SK-N-SH (cell line): Measurements from ENCODE around the gene SMPD3. TPM values are rescaled to one million over a fixed set of nuclear protein-coding genes. Genes with fewer than 3 reads are reported as not detected.

ENCODE experiments used
- CTCF ChIA-PET: fragments of 300-600, 350-600 bp; formaldehyde crosslinking; extraction: SDS; loops from one replicate; lab custom pipeline; 2021; lab: Yijun Ruan, JAX
- POLR2A ChIA-PET: fragments of 350-600 bp; sonication (Branson Sonifier 250); formaldehyde crosslinking; extraction: SDS; loops from one replicate; lab custom pipeline; 2020; ENCODE audit warnings: antibody characterized with exemption, inconsistent platforms; lab: Yijun Ruan, JAX
- DNase-seq: peaks from one replicate; pipeline ENCODE4 v3.0.0; 2012
- H2AFZ ChIP-seq: fragments of 200-600 bp; sonication (generic); 2 replicates; pipeline ENCODE4 v1.8.1; 2016; ENCODE audit warnings: antibody characterized with exemption, mild to moderate bottlenecking, low read depth
- H3F3A ChIP-seq: fragments of 200-600 bp; sonication (generic); replicated peaks from 2 replicates; pipeline ENCODE3; 2016; ENCODE audit warnings: antibody characterized with exemption, mild to moderate bottlenecking; ENCODE audit not compliant: insufficient read depth
- H3K27ac ChIP-seq, 2 experiments: fragments of 200-500 bp in 1 of 2; fragments of 200-600 bp in 1 of 2; sonication (Bioruptor generic) in 1 of 2; sonication (generic), shearing (Covaris generic) in 1 of 2; 2 replicates each; pipeline versions ENCODE4 v1.5.1 to v1.6.1; 2014 to 2016; ENCODE audit warnings: low read depth in 2 of 2, inconsistent platforms in 1 of 2, low read length in 1 of 2, mild to moderate bottlenecking in 1 of 2, mixed read lengths in 1 of 2
- H3K27me3 ChIP-seq: fragments of 200-600 bp; sonication (generic), shearing (Covaris generic); 2 replicates; pipeline ENCODE4 v1.6.1; 2016; ENCODE audit warnings: mixed run types; ENCODE audit not compliant: insufficient read depth
- H3K36me3 ChIP-seq, 2 experiments: fragments of 200-500 bp in 1 of 2; fragments of 200-600 bp in 1 of 2; sonication (Bioruptor generic) in 1 of 2; sonication (generic) in 1 of 2; replicated peaks in 1 of 2; 2 replicates each; pipeline versions ENCODE3 to v1.5.1; 2014 to 2016; ENCODE audit warnings: low read length in 1 of 2, mild to moderate bottlenecking in 1 of 2; ENCODE audit not compliant: insufficient read depth in 2 of 2, control insufficient read depth in 1 of 2
- H3K4me1 ChIP-seq, 2 experiments: fragments of 200-500 bp in 1 of 2; fragments of 200-600 bp in 1 of 2; sonication (Bioruptor generic) in 1 of 2; sonication (generic), shearing (Covaris generic) in 1 of 2; 2 replicates each; pipeline versions ENCODE4 v1.5.1 to v1.6.1; 2014 to 2016; ENCODE audit warnings: low read depth in 1 of 2, low read length in 1 of 2, mixed run types in 1 of 2; ENCODE audit not compliant: insufficient read depth in 2 of 2, control insufficient read depth in 1 of 2
- H3K4me2 ChIP-seq: fragments of 200-600 bp; sonication (generic), shearing (Covaris generic); 2 replicates; pipeline ENCODE4 v1.6.1; 2017; ENCODE audit warnings: mixed run types
- H3K4me3 ChIP-seq, 2 experiments: fragments of 200-500 bp in 1 of 2; fragments of 200-600 bp in 1 of 2; sonication (Bioruptor generic) in 1 of 2; sonication (generic), shearing (Covaris generic) in 1 of 2; 2 replicates each; pipeline versions ENCODE4 v1.5.1 to v1.8.1; 2014 to 2016; ENCODE audit warnings: low read depth in 2 of 2, inconsistent platforms in 1 of 2, low read length in 1 of 2, mild to moderate bottlenecking in 1 of 2, mixed read lengths in 1 of 2, moderate library complexity in 1 of 2
- H3K79me2 ChIP-seq: fragments of 200-600 bp; sonication (generic); 2 replicates; pipeline ENCODE4 v1.8.1; 2017; ENCODE audit warnings: mild to moderate bottlenecking; ENCODE audit not compliant: insufficient read depth
- H3K9ac ChIP-seq: fragments of 200-600 bp; sonication (generic); 2 replicates; pipeline ENCODE4 v1.6.1; 2017; ENCODE audit warnings: mixed run types
- H3K9me2 ChIP-seq: fragments of 200-600 bp; sonication (generic); 2 replicates; pipeline ENCODE4 v1.6.1; 2017; ENCODE audit warnings: mixed run types
- H3K9me3 ChIP-seq: fragments of 200-600 bp; sonication (generic); 2 replicates; pipeline ENCODE4 v1.6.1; 2017; ENCODE audit warnings: mixed run types, mild to moderate bottlenecking, moderate library complexity
- H4K20me1 ChIP-seq: fragments of 200-600 bp; sonication (generic); 2 replicates; pipeline ENCODE4 v1.6.1; 2017; ENCODE audit warnings: mild to moderate bottlenecking, mixed run types; ENCODE audit not compliant: insufficient read depth
- ELF1 ChIP-seq: IDR thresholded peaks from 2 replicates; pipeline ENCODE4 v1.4.0; 2012
- EP300 ChIP-seq, 2 experiments: IDR thresholded peaks; 2 replicates each; pipeline versions ENCODE4 v1.4.0 to v1.6.1; 2012; ENCODE audit warnings: borderline replicate concordance in 1 of 2, low read depth in 1 of 2, low read length in 1 of 2
- EZH2phosphoT487 ChIP-seq: fragments of 200-600 bp; sonication (generic); IDR thresholded peaks from 2 replicates; pipeline ENCODE4 v1.6.1; 2017; ENCODE audit warnings: low read depth, mixed run types, mild to moderate bottlenecking, antibody characterized with exemption, moderate library complexity, borderline replicate concordance
- FOSL2 ChIP-seq: IDR thresholded peaks from 2 replicates; pipeline ENCODE4 v1.4.0; 2012; ENCODE audit warnings: low read depth, mild to moderate bottlenecking, moderate library complexity, borderline replicate concordance
- FOXJ3 ChIP-seq: sonication (generic); formaldehyde crosslinking; IDR thresholded peaks from 2 replicates; pipeline ENCODE4 v1.5.1; 2020; ENCODE audit warnings: mild to moderate bottlenecking, missing genetic modification reagents
- GATA2 ChIP-seq: sonication (generic); formaldehyde crosslinking; IDR thresholded peaks from 2 replicates; pipeline ENCODE4 v1.5.0; 2020; ENCODE audit warnings: mild to moderate bottlenecking, missing genetic modification reagents
- IRF3 ChIP-seq: fragments of 150-350 bp; IDR thresholded peaks from 2 replicates; pipeline ENCODE4 v1.6.1; 2016; ENCODE audit warnings: mild to moderate bottlenecking, low read depth, low read length
- JUND ChIP-seq: IDR thresholded peaks from 2 replicates; pipeline ENCODE4 v1.4.0; 2012
- MEF2A ChIP-seq: IDR thresholded peaks from 2 replicates; pipeline ENCODE4 v1.4.0; 2012; ENCODE audit warnings: low read depth, borderline replicate concordance
- MXI1 ChIP-seq: IDR thresholded peaks from 2 replicates; pipeline ENCODE4 v1.6.1; 2012; ENCODE audit warnings: mild to moderate bottlenecking, low read depth, low read length, improper control_type of control experiment
- NFIC ChIP-seq: IDR thresholded peaks from 2 replicates; pipeline ENCODE4 v1.4.0; 2012; ENCODE audit warnings: borderline replicate concordance
- NRF1 ChIP-seq: IDR thresholded peaks from 2 replicates; pipeline ENCODE4 v1.6.1; 2012; ENCODE audit warnings: low read depth, mild to moderate bottlenecking, low read length
- POLR2AphosphoS5 ChIP-seq: IDR thresholded peaks from 2 replicates; pipeline ENCODE4 v1.6.1; 2012; ENCODE audit warnings: low read depth, low read length
- RAD21 ChIP-seq: IDR thresholded peaks from 2 replicates; pipeline ENCODE4 v1.6.1; 2012; ENCODE audit warnings: mild to moderate bottlenecking, low read length
- REST ChIP-seq: IDR thresholded peaks from 2 replicates; pipeline ENCODE4 v1.6.1; 2012; ENCODE audit warnings: mild to moderate bottlenecking, low read depth, low read length, moderate library complexity
- RXRA ChIP-seq: IDR thresholded peaks from 2 replicates; pipeline ENCODE4 v1.4.0; 2012; ENCODE audit warnings: low read depth, mild to moderate bottlenecking, borderline replicate concordance
- SIN3A ChIP-seq: IDR thresholded peaks from 2 replicates; pipeline ENCODE4 v1.6.1; 2012; ENCODE audit warnings: low read depth, mild to moderate bottlenecking, low read length, moderate library complexity, borderline replicate concordance
- SMC3 ChIP-seq: IDR thresholded peaks from 2 replicates; pipeline ENCODE4 v1.6.1; 2012; ENCODE audit warnings: low read depth, low read length, improper control_type of control experiment
- TAF1 ChIP-seq: IDR thresholded peaks from 2 replicates; pipeline ENCODE4 v1.6.1; 2012; ENCODE audit warnings: low read depth, mild to moderate bottlenecking, low read length, moderate library complexity, borderline replicate concordance
- TEAD4 ChIP-seq: IDR thresholded peaks from 2 replicates; pipeline ENCODE4 v1.4.0; 2012; ENCODE audit warnings: mild to moderate bottlenecking, borderline replicate concordance; ENCODE audit not compliant: insufficient read depth
- USF2 ChIP-seq: fragments of 150-350 bp; IDR thresholded peaks from 2 replicates; pipeline ENCODE4 v1.6.1; 2017; ENCODE audit warnings: antibody characterized with exemption, low read length, low read depth, borderline replicate concordance
- YY1 ChIP-seq: IDR thresholded peaks from 2 replicates; pipeline ENCODE4 v1.4.0; 2012; ENCODE audit warnings: low read depth, mild to moderate bottlenecking
- ZBTB33 ChIP-seq: IDR thresholded peaks from 2 replicates; pipeline ENCODE4 v1.4.0; 2012; ENCODE audit warnings: low read depth, borderline replicate concordance
- WGBS: methylation state at CpG from one replicate; pipeline ENCODE4 v1.1.6; 2017; ENCODE audit warnings: low lambda C conversion rate; 5-methylcytosine and 5-hydroxymethylcytosine counted together
- polyA plus RNA-seq, 3 experiments: library from polyadenylated mRNA; depleted of rRNA; stranded (reverse); fragments of >200 nt; gene quantifications; 2 replicates each; pipeline ENCODE4 v1.2.3, GENCODE V29; 2012
- TF ChIP-seq, protein P1 (sequence below): IDR thresholded peaks from 2 replicates; pipeline ENCODE4 v1.4.0; 2012; ENCODE audit warnings: low read depth

Gene SMPD3
- polyA plus RNA-seq, 1 of the 3 experiments (the other 2 are of a cell fraction), result 0.38 TPM

DNA sequence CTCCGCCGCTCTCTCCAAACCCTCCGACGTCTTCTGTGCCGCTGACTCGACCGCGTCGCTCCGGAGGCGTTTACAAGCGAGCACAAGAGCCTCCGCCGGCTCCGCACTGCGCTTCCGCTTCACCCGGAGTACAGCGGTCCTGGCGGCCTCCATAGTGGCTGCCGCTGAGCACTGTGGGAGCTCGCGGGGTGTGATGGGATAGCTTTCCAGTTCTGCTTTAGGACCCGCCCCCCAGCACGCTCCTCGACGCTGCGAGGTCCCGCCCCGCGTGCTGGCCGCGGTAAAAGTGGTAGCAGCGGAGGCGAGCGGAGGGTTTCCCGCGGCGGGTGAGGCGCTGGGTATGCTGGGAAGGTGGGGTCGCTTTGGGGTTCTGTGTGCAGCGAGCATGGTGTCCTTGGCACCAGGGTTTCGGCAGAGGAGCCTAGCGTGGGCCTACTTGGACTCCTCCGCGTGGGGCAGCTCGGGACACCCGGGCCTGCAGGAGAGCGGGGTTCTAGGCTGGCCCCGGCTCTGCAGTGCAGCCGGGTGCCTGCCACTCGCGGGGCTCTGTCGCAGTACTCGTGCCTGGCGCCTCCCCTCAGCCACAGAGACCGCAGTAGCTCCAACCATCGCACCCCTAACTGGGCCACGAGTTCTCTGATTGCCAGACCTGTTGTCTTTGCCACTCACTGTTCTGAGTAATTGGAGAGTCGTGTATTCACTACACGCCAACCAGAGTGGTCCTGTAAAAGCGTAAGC lies 137.4 kb downstream of the SMPD3 start, which contains the start of the genes PRMT7 and SLC7A6OS:
Gene PRMT7, plus strand, starts transcription at position 246 of the 738 bp plus-strand sequence. CDS start 4,961 bp downstream, outside the sequence.
Gene SLC7A6OS, minus strand, starts transcription at position 173 of the 738 bp plus-strand sequence. Its CDS starts 20 bp downstream, at position 153.
- peaks cover 82% of the 10 kb centered on the region for H3K79me2 ChIP-seq
- POLR2A ChIA-PET, result interaction anchor here (0.6 to 2.1 kb wide), 9 partner anchors 10 to 226 kb away, joined by 3 to 16 read pairs (median 4); partner anchors contain the start of genes NFATC3, SLC7A6 and SMPD3
- WGBS, result 2% methylated on average over 11 of the region's 62 CpGs
- CTCF ChIA-PET, result interaction anchor here (0.6 to 2.6 kb wide), 12 partner anchors 10 to 1193 kb away, joined by 3 to 24 read pairs (median 4); partner anchors contain the start of gene SLC7A6
- H3K36me3 ChIP-seq, result peaks cover 15 to 37% of the 10 kb centered on the region in 2 experiments
- DNase-seq, result peak; percentile 98
- H3K27ac ChIP-seq, result peak within 1 kb of the TSS; percentile 66 to 76
- peak within 1 kb of the TSS; percentile 83 to 87 for H3K4me3 ChIP-seq
- H3K9me3 ChIP-seq, result no peaks in the 10 kb centered on the region
- no peaks in the 10 kb centered on the region for H3K27me3 ChIP-seq
- H4K20me1 ChIP-seq, result no peaks in the 10 kb centered on the region
- peak within 1 kb of the TSS; percentile 95 for H3K4me2 ChIP-seq
- no peaks in the 10 kb centered on the region for H3K9me2 ChIP-seq
- peaks cover 10 to 14% of the 10 kb centered on the region in 2 experiments; a peak in 2 of 4 replicates for H3K4me1 ChIP-seq
- H2AFZ ChIP-seq, result peak within 1 kb of the TSS; percentile 75
- H3F3A ChIP-seq, result no peaks in the 10 kb centered on the region
- H3K9ac ChIP-seq, result peak within 1 kb of the TSS; percentile 79
- TF ChIP-seq MXI1 (peak; percentile 89), ELF1 (peak; percentile 85), SMC3 (no peak), EP300 (IDR thresholded peaks at IDR 0.05; ENCODE audit: borderline replicate concordance in 1 of 2, low read depth in 1 of 2, low read length in 1 of 2) (no peak), YY1 (peak; percentile 94), EZH2phosphoT487 (no peak), GATA2 (CRISPR knock-in tag) (no peak), JUND (no peak), RXRA (no peak), TEAD4 (no peak), NFIC (no peak), FOSL2 (0 out of 2 replicates have a peak, but pooled peaks have one; percentile 3), POLR2AphosphoS5 (peak; percentile 97), RAD21 (no peak), MEF2A (no peak), NRF1 (no peak), IRF3 (no peak), FOXJ3 (CRISPR knock-in tag) (no peak; the same call in none of the 2 replicates), SIN3A (no peak; the same call in 1 of the 2 replicates), TAF1 (peak; percentile 87), ZBTB33 (no peak), REST (peak; percentile 18; the same call in 1 of the 2 replicates), USF2 (no peak)
- TF ChIP-seq, protein P1, sequence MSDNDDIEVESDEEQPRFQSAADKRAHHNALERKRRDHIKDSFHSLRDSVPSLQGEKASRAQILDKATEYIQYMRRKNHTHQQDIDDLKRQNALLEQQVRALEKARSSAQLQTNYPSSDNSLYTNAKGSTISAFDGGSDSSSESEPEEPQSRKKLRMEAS, result peak; percentile 97
